HuH-7 (cell line): ENCODE results near the gene INKA1.
"Not testable (repeated sequence)": the region's sequence is repeated elsewhere in the genome, so short reads cannot be mapped to it uniquely, and the experiment has no call there.

Source experiments
- DNase-seq: peaks from one replicate; pipeline ENCODE4 v3.0.0; 2011; ENCODE audit warnings: low spot score

INKA1 gene

GRCh38 chr3:49807431-49808114 is 4.5 kb downstream of the INKA1 start:
- no peak for DNase-seq

- no peak for DNase-seq
Observed at GRCh38 chr3:49812916-49813496, 9.9 kb downstream of the INKA1 start.

GRCh38 chr3:49813497-49814174 is 10.6 kb downstream of the INKA1 start, which contains the start of gene UBA7:
TSS of gene UBA7 (minus strand) at chr3:49813953. CDS start at chr3:49813787, 166 bp downstream.
- no peak for DNase-seq

- not testable (repeated sequence) for DNase-seq
Observed at GRCh38 chr3:49823131-49823530, 20.1 kb downstream of the INKA1 start.

GRCh38 chr3:49826016-49826415 is 23.0 kb downstream of the INKA1 start:
- DNase-seq: no peak

GRCh38 chr3:49831341-49831740 is 28.3 kb downstream of the INKA1 start:
- DNase-seq: no peak

GRCh38 chr3:49839193-49839809 is 36.2 kb downstream of the INKA1 start:
- DNase-seq: peak; percentile 66

GRCh38 chr3:49840388-49840787 is 37.3 kb downstream of the INKA1 start:
- DNase-seq: no peak

- peak; percentile 28 for DNase-seq
Observed at GRCh38 chr3:49841126-49841696, 38.1 kb downstream of the INKA1 start.

GRCh38 chr3:49841806-49842205 is 38.7 kb downstream of the INKA1 start:
- DNase-seq: no peak

GRCh38 chr3:49842843-49843517 is 39.9 kb downstream of the INKA1 start:
- DNase-seq: no peak

- DNase-seq: no peak
Observed at GRCh38 chr3:49844464-49845183, 41.6 kb downstream of the INKA1 start.

GRCh38 chr3:49845694-49846093 is 42.6 kb downstream of the INKA1 start:
- no peak for DNase-seq
